H1 (cell line): ENCODE measurements around the gene PRRT1B. TPM values are rescaled to one million over a fixed set of nuclear protein-coding genes. Genes with fewer than 3 reads are reported as not detected.

Experiments
- POU5F1 ChIP-seq: IDR thresholded peaks from 2 replicates; pipeline ENCODE4 v1.6.1; 2011; ENCODE audit warnings: low read depth, mild to moderate bottlenecking, low read length, moderate library complexity
- polyA plus RNA-seq, 7 experiments: library from polyadenylated mRNA; depleted of rRNA in 3 of 7; stranded (reverse) in 5 of 7; unstranded in 2 of 7; fragments of >200 nt in 5 of 7; fragments of 200-250 nt in 2 of 7; gene quantifications; 1 replicate in 5 of 7; 2 replicates in 1 of 7; 4 replicates in 1 of 7; pipeline versions ENCODE4 v1.2.1 to v1.2.3, GENCODE V29; 2011 to 2013; ENCODE audit warnings: missing spikeins in 2 of 7, mixed read lengths in 2 of 7
- total RNA-seq: library from RNA; stranded (reverse); fragmentation: NEBNext Ultra II Directional; extraction: Animal tissue kit (Norgen Biotek cat#: 25700); gene quantifications from 2 replicates; pipeline ENCODE4 v1.2.1, GENCODE V29; 2021
- TF ChIP-seq, protein P1 (sequence below): IDR thresholded peaks from 2 replicates; pipeline ENCODE4 v1.6.1; 2012; ENCODE audit warnings: inconsistent platforms

The PRRT1B gene
- total and polyA plus RNA-seq, 2 of the 8 experiments (the other 6 are each of a cell fraction or from before 2014, with no cell fraction given), result 0.30 to 1.2 TPM

DNA sequence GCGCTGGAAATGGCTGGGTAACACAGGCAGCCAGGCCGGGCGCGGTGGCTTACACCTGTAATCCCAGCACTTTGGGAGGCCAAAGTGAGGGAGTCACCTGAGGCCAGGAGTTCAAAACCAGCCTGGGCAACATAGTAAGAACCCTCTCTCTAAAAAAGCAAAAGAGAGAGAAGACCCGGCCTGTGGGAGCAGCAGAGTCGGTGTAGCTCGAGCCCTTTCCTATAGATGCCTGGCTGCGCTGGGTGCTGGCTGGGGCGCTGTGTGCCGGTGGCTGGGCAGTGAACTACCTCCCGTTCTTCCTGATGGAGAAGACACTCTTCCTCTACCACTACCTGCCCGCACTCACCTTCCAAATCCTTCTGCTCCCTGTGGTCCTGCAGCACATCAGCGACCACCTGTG, 23.5 kb upstream of the PRRT1B start (continued):
- TF ChIP-seq, protein P1, sequence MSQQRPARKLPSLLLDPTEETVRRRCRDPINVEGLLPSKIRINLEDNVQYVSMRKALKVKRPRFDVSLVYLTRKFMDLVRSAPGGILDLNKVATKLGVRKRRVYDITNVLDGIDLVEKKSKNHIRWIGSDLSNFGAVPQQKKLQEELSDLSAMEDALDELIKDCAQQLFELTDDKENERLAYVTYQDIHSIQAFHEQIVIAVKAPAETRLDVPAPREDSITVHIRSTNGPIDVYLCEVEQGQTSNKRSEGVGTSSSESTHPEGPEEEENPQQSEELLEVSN, result no peak
- no peak for TF ChIP-seq POU5F1
